Measurements from ENCODE around the gene TCL1A.

DNA sequence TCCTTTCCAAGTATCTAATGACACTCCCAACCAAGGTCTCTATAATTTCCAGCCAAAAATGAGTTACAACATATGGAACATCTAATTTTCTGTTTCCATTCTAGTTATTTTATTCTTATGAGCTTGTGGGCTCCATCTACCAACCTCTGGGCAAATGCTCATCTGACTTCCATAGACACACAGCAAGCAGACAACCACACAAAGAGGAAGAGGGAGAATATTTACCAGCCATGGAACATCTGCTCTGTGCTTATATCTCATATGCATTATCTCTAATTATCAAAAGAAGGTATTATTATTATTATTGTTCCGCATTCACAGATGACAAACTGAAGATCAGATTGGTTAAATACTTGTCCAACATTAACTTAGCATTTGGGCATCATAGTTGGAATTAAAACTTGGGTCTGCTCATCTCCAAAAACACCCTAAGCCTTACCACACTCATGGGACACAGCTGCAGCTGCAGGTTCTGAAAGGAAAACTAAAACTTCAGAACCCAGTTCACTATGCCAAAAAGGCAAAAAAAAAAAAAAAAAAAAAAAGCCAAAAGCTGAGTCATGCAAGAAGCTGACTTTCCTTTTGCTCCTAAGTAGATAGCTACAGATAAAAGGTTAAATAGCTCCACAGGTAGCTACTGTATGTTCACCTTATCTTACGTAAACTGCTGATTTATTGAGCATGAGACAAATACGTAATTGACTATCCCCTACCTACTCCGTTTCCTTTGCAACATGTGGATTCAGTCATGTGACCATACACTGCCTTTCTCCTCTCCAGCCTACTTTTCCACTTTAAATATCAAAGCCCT is 51.3 kb downstream of the TCL1A start:
- TF ChIP-seq EZH2 (IDR thresholded peaks at IDR 0.05; ENCODE audit: low read length): no peak
- TF ChIP-seq, protein P1, sequence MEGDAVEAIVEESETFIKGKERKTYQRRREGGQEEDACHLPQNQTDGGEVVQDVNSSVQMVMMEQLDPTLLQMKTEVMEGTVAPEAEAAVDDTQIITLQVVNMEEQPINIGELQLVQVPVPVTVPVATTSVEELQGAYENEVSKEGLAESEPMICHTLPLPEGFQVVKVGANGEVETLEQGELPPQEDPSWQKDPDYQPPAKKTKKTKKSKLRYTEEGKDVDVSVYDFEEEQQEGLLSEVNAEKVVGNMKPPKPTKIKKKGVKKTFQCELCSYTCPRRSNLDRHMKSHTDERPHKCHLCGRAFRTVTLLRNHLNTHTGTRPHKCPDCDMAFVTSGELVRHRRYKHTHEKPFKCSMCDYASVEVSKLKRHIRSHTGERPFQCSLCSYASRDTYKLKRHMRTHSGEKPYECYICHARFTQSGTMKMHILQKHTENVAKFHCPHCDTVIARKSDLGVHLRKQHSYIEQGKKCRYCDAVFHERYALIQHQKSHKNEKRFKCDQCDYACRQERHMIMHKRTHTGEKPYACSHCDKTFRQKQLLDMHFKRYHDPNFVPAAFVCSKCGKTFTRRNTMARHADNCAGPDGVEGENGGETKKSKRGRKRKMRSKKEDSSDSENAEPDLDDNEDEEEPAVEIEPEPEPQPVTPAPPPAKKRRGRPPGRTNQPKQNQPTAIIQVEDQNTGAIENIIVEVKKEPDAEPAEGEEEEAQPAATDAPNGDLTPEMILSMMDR (optimal IDR thresholded peaks at IDR 0.05 in 1 of 3, IDR thresholded peaks at IDR 0.05 in 1 of 3, conservative IDR thresholded peaks at IDR 0.05 in 1 of 3; ENCODE audit: extremely low read depth in 1 of 3, insufficient read depth in 2 of 3, low read length in 3 of 3): no peak

All from keratinocyte (primary cell).